Sigmoid colon (tissue), 7 donors: Measurements from ENCODE around the gene CLCN7. TPM values are rescaled to one million over a fixed set of nuclear protein-coding genes. Genes with fewer than 3 reads are reported as not detected.

Experiments
- DNase-seq: peaks from one replicate; pipeline ENCODE4 v3.0.0-alpha.2; 2019
- H3K27ac ChIP-seq, 4 donors: fragments of 200-600 bp; sonication (generic); one replicate each; pipeline ENCODE4 v1.5.1; 2016 to 2019; ENCODE audit warnings: mild to moderate bottlenecking in 1 of 4
- H3K27me3 ChIP-seq, 3 donors: fragments of 200-600 bp; sonication (generic); one replicate each; pipeline ENCODE4 v1.5.1; 2019; ENCODE audit warnings: mild to moderate bottlenecking in 1 of 3
- H3K36me3 ChIP-seq, 4 donors: fragments of 200-600 bp; sonication (generic); one replicate each; pipeline ENCODE4 v1.5.1; 2016 to 2019
- H3K4me1 ChIP-seq, 4 donors: fragments of 200-600 bp; sonication (generic); one replicate each; pipeline ENCODE4 v1.5.1; 2017 to 2019
- H3K4me3 ChIP-seq, 4 donors: fragments of 200-600 bp; sonication (generic); one replicate each; pipeline ENCODE4 v1.5.1; 2017 to 2019; ENCODE audit warnings: mild to moderate bottlenecking in 2 of 4, moderate library complexity in 1 of 4
- H3K9me3 ChIP-seq, 4 donors: fragments of 200-600 bp in 3 of 4; sonication (generic) in 3 of 4; one replicate each; pipeline versions ENCODE4 v1.5.1 to v1.6.1; 2013 to 2019
- CTCF ChIP-seq, 4 experiments: fragments of 450-650 bp in 3 of 4; fragments of 200-600 bp in 1 of 4; IDR thresholded peaks; one replicate each; pipeline ENCODE4 v1.5.1; 2016 to 2019; ENCODE audit warnings: antibody characterized with exemption in 4 of 4, mild to moderate bottlenecking in 3 of 4, moderate library complexity in 2 of 4
- EP300 ChIP-seq, 4 donors: sonication (generic); formaldehyde crosslinking; IDR thresholded peaks; one replicate each; pipeline ENCODE4 v1.6.1; 2017; ENCODE audit warnings: antibody characterized with exemption in 4 of 4
- POLR2A ChIP-seq, 2 donors: fragments of 450-650 bp; IDR thresholded peaks; one replicate each; pipeline ENCODE4 v1.6.1; 2016; ENCODE audit warnings: antibody characterized with exemption in 2 of 2, mild to moderate bottlenecking in 2 of 2, moderate library complexity in 2 of 2
- POLR2AphosphoS5 ChIP-seq, 4 donors: sonication (generic); formaldehyde crosslinking; IDR thresholded peaks; one replicate each; pipeline ENCODE4 v1.6.1; 2017; ENCODE audit warnings: antibody characterized with exemption in 4 of 4
- WGBS, 2 donors: extraction: QIAGEN DNeasy Blood & Tissue Kit; methylation state at CpG; one replicate each; pipeline ENCODE4 v1.1.7; 2013; 5-methylcytosine and 5-hydroxymethylcytosine counted together
- intact Hi-C: fragments of 100-400 bp; cut with DNase I; formaldehyde crosslinking; loops from one replicate; pipeline ENCODE4 v1.15.1; 2023
- polyA plus RNA-seq, 3 donors: library from polyadenylated mRNA; stranded (reverse); fragments of 200-250 nt; gene quantifications; one replicate each; pipeline ENCODE4 v1.2.3, GENCODE V29; 2013
- total RNA-seq, 4 donors: library from RNA; depleted of rRNA; stranded (reverse); fragments of >200 nt; gene quantifications; one replicate each; pipeline ENCODE4 v1.1.0, GENCODE V29; 2016
- donor health status: healthy with polysubstance abuse.
- donor health status: Bipolar disorder and iron deficiency.
- donor health status: healthy.

CLCN7 gene
- total and polyA plus RNA-seq, 7 donors, result 4.2 to 78.7 (median 38.7) TPM

GRCh38 chr16:1456951-1457350 is 17.9 kb downstream of the CLCN7 start:
- intact Hi-C loops, result no loop called here
- no peak for DNase-seq
- 90 to 95% methylated on average over 16 of the region's 16 CpGs for WGBS, 2 donors
- Histone ChIP-seq H3K4me3 (no peak overlapping the region), H3K27ac (no peak overlapping the region), H3K27me3 (no peaks in the 10 kb centered on the region), H3K4me1 (peaks cover 0 to 21% (median 9%) of the 10 kb centered on the region in 4 donors), H3K9me3 (no peaks in the 10 kb centered on the region), H3K36me3 (peaks cover 25 to 90% (median 48%) of the 10 kb centered on the region in 4 donors)
- no peak for TF ChIP-seq POLR2A (IDR thresholded peaks at IDR 0.05)
- TF ChIP-seq EP300 (IDR thresholded peaks at IDR 0.05), result no peak
- no peak for TF ChIP-seq CTCF (IDR thresholded peaks at IDR 0.05)
- TF ChIP-seq POLR2AphosphoS5 (IDR thresholded peaks at IDR 0.05), result no peak

DNA sequence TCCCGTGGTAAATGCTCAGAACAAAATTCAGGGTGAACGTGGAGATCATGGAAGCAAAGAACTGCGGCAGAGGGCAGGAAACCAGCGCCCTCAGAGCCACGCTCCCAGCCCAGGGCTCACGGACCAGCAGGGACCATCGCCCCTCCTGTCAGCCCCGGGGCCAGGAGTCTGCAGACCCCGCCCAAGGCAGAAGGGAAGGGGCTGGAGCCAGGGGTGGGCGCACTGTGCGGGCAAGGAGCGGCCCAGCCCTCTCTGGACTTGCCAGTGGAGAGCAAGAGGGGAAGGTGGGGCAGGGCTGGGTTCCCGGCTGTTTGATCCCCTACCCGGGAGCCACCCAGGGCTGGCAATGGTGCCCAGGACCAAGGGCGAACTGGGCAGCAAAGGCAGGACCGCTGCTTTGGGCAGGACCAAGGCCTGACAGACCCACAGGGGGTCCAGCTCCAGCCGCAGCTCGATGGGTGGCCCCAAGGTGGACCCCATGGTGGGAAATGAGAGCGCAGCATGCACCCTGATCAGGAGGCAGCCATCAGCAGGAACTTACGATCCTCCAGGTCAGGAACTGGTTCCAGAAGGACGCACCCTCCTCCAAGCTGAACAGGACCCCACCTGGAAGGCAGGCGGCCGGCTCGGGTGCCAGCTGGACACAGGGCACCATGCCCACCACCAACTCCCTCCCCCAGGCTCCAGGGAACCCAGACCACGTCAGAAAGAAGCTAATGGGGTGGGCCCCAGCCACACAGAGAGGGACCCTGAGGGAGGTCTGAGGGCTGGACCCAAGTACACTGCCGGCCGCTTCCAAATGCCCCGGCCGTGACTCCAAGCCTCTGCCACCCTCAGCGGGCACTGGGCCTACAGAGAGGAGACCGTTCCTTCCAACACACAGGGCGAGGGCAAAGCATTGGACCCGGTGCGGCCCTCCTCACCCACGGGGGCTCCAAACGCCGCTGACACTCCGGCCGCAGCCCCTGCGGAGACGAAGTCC is 19.3 kb downstream of the CLCN7 start:
- 92 to 94% methylated on average over 41 of the region's 41 CpGs for WGBS, 2 donors
- intact Hi-C loops, result no loop called here
- TF ChIP-seq EP300 (IDR thresholded peaks at IDR 0.05), result no peak
- no peak for TF ChIP-seq POLR2A (IDR thresholded peaks at IDR 0.05)
- TF ChIP-seq POLR2AphosphoS5 (IDR thresholded peaks at IDR 0.05), result no peak
- no peak for TF ChIP-seq CTCF (IDR thresholded peaks at IDR 0.05)
- H3K27ac ChIP-seq, result no peak overlapping the region
- H3K4me3 ChIP-seq, result no peak overlapping the region
- H3K4me1 ChIP-seq, result peaks cover 0 to 8% (median under 1%) of the 10 kb centered on the region in 4 donors
- H3K36me3 ChIP-seq, result peaks cover 29 to 92% (median 46%) of the 10 kb centered on the region in 4 donors
- H3K9me3 ChIP-seq, result no peaks in the 10 kb centered on the region
- no peaks in the 10 kb centered on the region for H3K27me3 ChIP-seq
- DNase-seq, result no peak

DNA sequence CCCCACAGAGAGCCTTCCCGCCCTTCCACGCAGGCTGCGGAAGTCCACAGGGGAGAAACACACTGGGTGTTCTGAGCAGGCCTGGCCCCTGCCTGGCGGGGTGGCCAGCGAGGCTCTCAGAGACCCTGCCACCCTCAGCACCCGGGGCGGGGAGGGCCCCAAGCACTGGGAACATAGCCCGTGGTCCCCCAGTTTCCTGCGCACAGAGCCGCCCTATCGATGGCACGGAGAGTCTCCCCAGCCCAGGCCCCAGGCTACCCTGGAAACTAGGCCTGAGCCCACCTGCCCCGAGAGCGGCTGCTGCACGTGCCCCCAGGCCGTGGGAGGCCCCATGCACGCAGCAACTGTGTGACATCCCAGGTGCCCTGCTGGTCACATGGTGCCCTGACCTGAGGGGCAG is 20.3 kb downstream of the CLCN7 start:
- DNase-seq, result no peak
- Histone ChIP-seq H3K4me1 (no peaks in the 10 kb centered on the region), H3K36me3 (peaks cover 24 to 95% (median 50%) of the 10 kb centered on the region in 4 donors), H3K4me3 (no peak overlapping the region), H3K27me3 (no peaks in the 10 kb centered on the region), H3K9me3 (no peaks in the 10 kb centered on the region), H3K27ac (no peak overlapping the region)
- WGBS, 2 donors, result 92 to 95% methylated on average over 17 of the region's 17 CpGs
- intact Hi-C loops, result no loop called here
- TF ChIP-seq POLR2AphosphoS5 (IDR thresholded peaks at IDR 0.05) (no peak), EP300 (IDR thresholded peaks at IDR 0.05) (no peak), CTCF (IDR thresholded peaks at IDR 0.05) (no peak)

DNA sequence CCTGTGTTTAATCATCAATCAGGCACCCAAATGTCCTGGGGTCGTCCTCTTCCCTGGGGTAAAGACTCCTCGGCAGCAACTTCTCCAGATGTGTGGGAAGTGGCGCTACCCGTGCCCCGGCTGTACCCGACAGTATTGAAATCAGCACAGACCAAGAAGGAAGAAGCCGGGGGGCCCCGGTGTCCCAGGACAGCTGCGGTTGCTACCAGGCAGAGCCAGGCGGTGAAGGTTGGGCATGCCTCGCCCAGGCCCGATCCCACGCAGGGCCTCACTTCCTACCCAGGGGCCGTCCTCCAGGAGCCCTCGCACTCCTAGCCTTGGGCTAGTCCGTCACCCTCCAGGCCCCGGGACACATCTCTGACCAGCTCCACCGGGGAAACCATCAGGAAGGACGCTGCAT is 21.5 kb downstream of the CLCN7 start:
- Histone ChIP-seq H3K36me3 (peaks cover 24 to 100% (median 55%) of the 10 kb centered on the region in 4 donors), H3K9me3 (no peaks in the 10 kb centered on the region), H3K4me3 (no peak overlapping the region), H3K27me3 (no peaks in the 10 kb centered on the region), H3K4me1 (no peaks in the 10 kb centered on the region), H3K27ac (no peak overlapping the region)
- intact Hi-C loops, result no loop called here
- DNase-seq, result no peak
- WGBS, 2 donors, result 93 to 95% methylated on average over 19 of the region's 19 CpGs
- TF ChIP-seq EP300 (IDR thresholded peaks at IDR 0.05), result no peak
- TF ChIP-seq POLR2AphosphoS5 (IDR thresholded peaks at IDR 0.05), result no peak
- no peak for TF ChIP-seq POLR2A (IDR thresholded peaks at IDR 0.05)

- Histone ChIP-seq H3K4me1 (no peaks in the 10 kb centered on the region), H3K27me3 (no peaks in the 10 kb centered on the region), H3K4me3 (no peak overlapping the region), H3K27ac (no peak overlapping the region), H3K36me3 (peaks cover 24 to 100% (median 61%) of the 10 kb centered on the region in 4 donors), H3K9me3 (no peaks in the 10 kb centered on the region)
- no peak for TF ChIP-seq POLR2AphosphoS5 (IDR thresholded peaks at IDR 0.05)
- WGBS, 2 donors, result 96% methylated on average over 20 of the region's 20 CpGs
- intact Hi-C loops, result no loop called here
- no peak for DNase-seq
These were observed 22.3 kb downstream of the CLCN7 start for GRCh38 chr16:1452530-1452929.
